Liver (tissue), 3 donors: Measurements from ENCODE around the gene WDR86.

Source experiments
- ATF3 ChIP-seq: IDR thresholded peaks from 2 replicates; pipeline ENCODE4 v1.6.1; 2016; ENCODE audit warnings: antibody characterized with exemption
- CTCF ChIP-seq: fragments of 150-350 bp; IDR thresholded peaks from 2 replicates; pipeline ENCODE4 v1.5.1; 2017; ENCODE audit warnings: improper control_type of control experiment, low read depth, low read length; ENCODE audit not compliant: missing input control
- GABPA ChIP-seq, 2 donors: IDR thresholded peaks in 1 of 2; conservative IDR thresholded peaks in 1 of 2; 2 replicates each; pipeline ENCODE4 v1.6.1; 2016; ENCODE audit warnings: antibody characterized with exemption in 2 of 2, mild to moderate bottlenecking in 1 of 2, moderate library complexity in 1 of 2
- NR2F2 ChIP-seq: IDR thresholded peaks from 2 replicates; pipeline ENCODE4 v1.6.1; 2016; ENCODE audit warnings: antibody characterized with exemption
- RAD21 ChIP-seq, 2 donors: IDR thresholded peaks; 2 replicates each; pipeline ENCODE4 v1.6.1; 2016; ENCODE audit warnings: antibody characterized with exemption in 2 of 2, mild to moderate bottlenecking in 2 of 2
- RXRA ChIP-seq, 2 donors: IDR thresholded peaks; 2 replicates each; pipeline ENCODE4 v1.6.1; 2017 to 2018; ENCODE audit warnings: antibody characterized with exemption in 2 of 2, mild to moderate bottlenecking in 1 of 2
- TAF1 ChIP-seq: conservative IDR thresholded peaks from 2 replicates; pipeline ENCODE4 v1.6.1; 2016; ENCODE audit warnings: antibody characterized with exemption, mild to moderate bottlenecking
- YY1 ChIP-seq: IDR thresholded peaks from 2 replicates; pipeline ENCODE4 v1.6.1; 2016; ENCODE audit warnings: antibody characterized with exemption, mild to moderate bottlenecking
- TF ChIP-seq, protein P1 (sequence below): IDR thresholded peaks from 2 replicates; pipeline ENCODE4 v1.6.1; 2016; ENCODE audit warnings: antibody characterized with exemption
- donor health status: healthy.
- donor health status: healthy.

GRCh38 chr7:151438864-151439601 is 29.2 kb upstream of the WDR86 start:
- TF ChIP-seq RAD21 (IDR thresholded peaks at IDR 0.05) (no peak), RXRA (IDR thresholded peaks at IDR 0.05) (no peak), CTCF (no peak), TAF1 (no peak), ATF3 (no peak), YY1 (no peak), NR2F2 (no peak), GABPA (IDR thresholded peaks at IDR 0.05 in 1 of 2, conservative IDR thresholded peaks at IDR 0.05 in 1 of 2) (no peak)
- TF ChIP-seq, protein P1, sequence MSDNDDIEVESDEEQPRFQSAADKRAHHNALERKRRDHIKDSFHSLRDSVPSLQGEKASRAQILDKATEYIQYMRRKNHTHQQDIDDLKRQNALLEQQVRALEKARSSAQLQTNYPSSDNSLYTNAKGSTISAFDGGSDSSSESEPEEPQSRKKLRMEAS = no peak
